ENCODE data around the gene FEM1A. TPM values are rescaled to one million over a fixed set of nuclear protein-coding genes. Genes with fewer than 3 reads are reported as not detected.

FEM1A gene
- total RNA-seq, 4 donors from 2014 or later: 16.8 to 22.7 (median 18.4) TPM

- DNase-seq: no peak
- Histone ChIP-seq H3K4me1 (peaks cover 0 to 23% (median 5%) of the 10 kb centered on the region in 3 donors), H3K27ac (no peak overlapping the region), H3K27me3 (peaks cover 0 to 30% (median 2%) of the 10 kb centered on the region in 4 donors), H3K4me3 (no peak overlapping the region), H3K9me3 (no peaks in the 10 kb centered on the region), H3K36me3 (no peaks in the 10 kb centered on the region)
- WGBS, 2 donors: 59 to 72% methylated on average over 5 to 7 of the region's 8 CpGs
- no peak for TF ChIP-seq POLR2A (IDR thresholded peaks at IDR 0.05)
- no peak for TF ChIP-seq CTCF (IDR thresholded peaks at IDR 0.05)
- intact Hi-C loops (cut with DNase I): no loop called here
Observed at GRCh38 chr19:4745986-4746385, 45.5 kb upstream of the FEM1A start.

- H3K4me1 ChIP-seq: peaks cover 0 to 14% (median 5%) of the 10 kb centered on the region in 3 donors
- no peak overlapping the region for H3K27ac ChIP-seq
- H3K27me3 ChIP-seq: peaks cover 0 to 24% (median 2%) of the 10 kb centered on the region in 4 donors
- WGBS, 2 donors: 35 to 48% methylated on average over 4 to 11 of the region's 11 CpGs
- no peaks in the 10 kb centered on the region for H3K9me3 ChIP-seq
- H3K36me3 ChIP-seq: no peaks in the 10 kb centered on the region
- no peak for DNase-seq
- H3K4me3 ChIP-seq: no peak overlapping the region
- TF ChIP-seq CTCF (IDR thresholded peaks at IDR 0.05) (no peak), POLR2A (IDR thresholded peaks at IDR 0.05) (no peak)
- intact Hi-C loops (cut with DNase I): no loop called here
Observed at GRCh38 chr19:4748185-4748584, 43.3 kb upstream of the FEM1A start.

- no peak overlapping the region for H3K27ac ChIP-seq
- no peaks in the 10 kb centered on the region for H3K36me3 ChIP-seq
- no peaks in the 10 kb centered on the region for H3K9me3 ChIP-seq
- H3K4me1 ChIP-seq: peaks cover 0 to 14% (median 5%) of the 10 kb centered on the region in 3 donors
- intact Hi-C loops (cut with DNase I): no loop called here
- 34 to 36% methylated on average over 7 to 9 of the region's 9 CpGs for WGBS, 2 donors
- H3K4me3 ChIP-seq: no peak overlapping the region
- TF ChIP-seq CTCF (IDR thresholded peaks at IDR 0.05): no peak
- no peak for DNase-seq
- H3K27me3 ChIP-seq: peaks cover 0 to 24% (median 2%) of the 10 kb centered on the region in 4 donors
Observed at GRCh38 chr19:4748589-4748988, 42.9 kb upstream of the FEM1A start.

GRCh38 chr19:4749870-4750590 is 41.5 kb upstream of the FEM1A start:
- TF ChIP-seq POLR2A (IDR thresholded peaks at IDR 0.05) (no peak), CTCF (IDR thresholded peaks at IDR 0.05) (no peak)
- DNase-seq: no peak
- intact Hi-C loops (cut with DNase I): no loop called here
- peaks cover 0 to 5% (median 0%) of the 10 kb centered on the region in 3 donors for H3K4me1 ChIP-seq
- no peaks in the 10 kb centered on the region for H3K36me3 ChIP-seq
- no peak overlapping the region for H3K27ac ChIP-seq
- no peaks in the 10 kb centered on the region for H3K9me3 ChIP-seq
- no peak overlapping the region for H3K4me3 ChIP-seq
- WGBS, 2 donors: 68 to 74% methylated on average over 17 of the region's 18 CpGs
- H3K27me3 ChIP-seq: peaks cover 0 to 24% (median 2%) of the 10 kb centered on the region in 4 donors

GRCh38 chr19:4754248-4754647 is 37.3 kb upstream of the FEM1A start:
- intact Hi-C loops (cut with DNase I): no loop called here
- H3K4me3 ChIP-seq: no peak overlapping the region
- 64 to 70% methylated on average over 5 to 6 of the region's 6 CpGs for WGBS, 2 donors
- no peak for DNase-seq
- no peak for TF ChIP-seq CTCF (IDR thresholded peaks at IDR 0.05)
- TF ChIP-seq POLR2A (IDR thresholded peaks at IDR 0.05): no peak
- no peaks in the 10 kb centered on the region for H3K9me3 ChIP-seq
- peaks cover 0 to 1% (median under 1%) of the 10 kb centered on the region in 3 donors for H3K4me1 ChIP-seq
- no peak overlapping the region for H3K27ac ChIP-seq
- H3K27me3 ChIP-seq: peaks cover 0 to 17% (median 0%) of the 10 kb centered on the region in 4 donors
- H3K36me3 ChIP-seq: no peaks in the 10 kb centered on the region
